ENCODE data around the gene SPATC1L.
A peak's percentile ranks its signal among the peaks of the same experiment; 100 is the strongest.
"Not testable (repeated sequence)": the region's sequence is repeated elsewhere in the genome, so short reads cannot be mapped to it uniquely, and the experiment has no call there.

The SPATC1L gene

GRCh38 chr21:46180778-46181391, 3.4 kb downstream of the SPATC1L start:
- no peak for TF ChIP-seq MYC (IDR thresholded peaks at IDR 0.05; ENCODE audit: low read depth, low read length)
- no peak for TF ChIP-seq CTCF (IDR thresholded peaks at IDR 0.05; ENCODE audit: low read depth, low read length)
- TF ChIP-seq POLR2A (IDR thresholded peaks at IDR 0.05; ENCODE audit: extremely low read depth, insufficient read length), result no peak
- TF ChIP-seq, protein P1, sequence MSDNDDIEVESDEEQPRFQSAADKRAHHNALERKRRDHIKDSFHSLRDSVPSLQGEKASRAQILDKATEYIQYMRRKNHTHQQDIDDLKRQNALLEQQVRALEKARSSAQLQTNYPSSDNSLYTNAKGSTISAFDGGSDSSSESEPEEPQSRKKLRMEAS (IDR thresholded peaks at IDR 0.05; ENCODE audit: low read depth, low read length), result no peak
- no peak overlapping the region for H3K4me3 ChIP-seq (ENCODE audit: low read depth, low read length)
- DNase-seq (ENCODE audit: low read depth), result no peak

DNA sequence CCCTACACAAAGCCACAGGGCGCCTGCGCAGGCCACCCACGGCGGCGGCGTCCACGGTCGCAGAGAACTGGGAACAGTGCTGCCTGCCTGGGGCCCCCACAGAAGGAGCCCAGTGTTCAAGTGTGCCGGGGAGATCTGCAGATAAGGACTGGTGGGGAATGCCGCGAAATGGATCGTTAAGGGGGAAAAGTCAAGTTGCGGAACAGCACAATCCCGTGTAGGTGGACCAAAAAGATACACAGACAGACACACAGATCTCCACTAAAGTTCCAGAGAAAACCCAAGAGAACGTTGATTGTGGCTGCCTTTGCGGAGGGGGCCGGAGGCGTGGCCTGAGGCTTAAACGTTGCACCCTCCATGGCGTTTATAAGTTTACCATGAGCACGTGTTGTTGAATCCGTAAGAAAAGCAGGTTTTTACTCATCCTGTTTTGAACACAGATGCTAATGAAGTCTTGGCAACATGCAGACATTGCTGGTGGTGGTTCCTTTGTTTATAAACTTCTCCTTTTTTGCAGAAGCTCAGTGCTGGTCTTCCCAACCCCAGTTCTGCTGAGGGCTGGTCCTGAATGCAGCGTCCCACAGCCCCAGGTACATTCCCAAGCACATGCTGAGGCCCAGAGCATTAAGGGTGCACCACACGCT, 4.1 kb downstream of the SPATC1L start:
- TF ChIP-seq CTCF (IDR thresholded peaks at IDR 0.05; ENCODE audit: low read depth, low read length) (no peak), MYC (IDR thresholded peaks at IDR 0.05; ENCODE audit: low read depth, low read length) (peak; percentile 45; the same call in 1 of the 2 replicates), POLR2A (IDR thresholded peaks at IDR 0.05; ENCODE audit: extremely low read depth, insufficient read length) (no peak)
- TF ChIP-seq, protein P1 (IDR thresholded peaks at IDR 0.05; ENCODE audit: low read depth, low read length), result peak; percentile 94
- H3K4me3 ChIP-seq (ENCODE audit: low read depth, low read length), result no peak overlapping the region
- peak; percentile 72 for DNase-seq (ENCODE audit: low read depth)

DNA sequence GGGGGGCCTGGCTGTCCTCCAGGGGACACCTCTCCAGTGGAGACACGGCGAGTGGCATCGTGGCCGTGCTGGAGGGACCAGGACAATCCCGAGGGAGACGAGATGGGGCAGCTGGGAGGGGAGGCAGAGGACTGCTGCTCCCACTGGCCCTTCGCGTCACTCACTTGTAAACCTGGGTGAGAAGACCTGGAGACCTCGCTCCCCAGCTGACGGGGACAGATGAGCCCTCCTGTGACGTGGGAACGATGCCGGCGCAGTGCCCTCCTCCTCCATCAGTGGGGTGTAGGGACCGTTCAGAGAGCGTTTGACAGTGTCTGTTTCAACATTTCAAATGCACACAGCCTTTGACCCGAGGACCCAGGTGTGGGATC, 4.6 kb downstream of the SPATC1L start:
- TF ChIP-seq CTCF (IDR thresholded peaks at IDR 0.05; ENCODE audit: low read depth, low read length) (no peak), POLR2A (IDR thresholded peaks at IDR 0.05; ENCODE audit: extremely low read depth, insufficient read length) (no peak), MYC (IDR thresholded peaks at IDR 0.05; ENCODE audit: low read depth, low read length) (no peak)
- TF ChIP-seq, protein P1 (IDR thresholded peaks at IDR 0.05; ENCODE audit: low read depth, low read length), result no peak
- no peak overlapping the region for H3K4me3 ChIP-seq (ENCODE audit: low read depth, low read length)
- no peak for DNase-seq (ENCODE audit: low read depth)

DNA sequence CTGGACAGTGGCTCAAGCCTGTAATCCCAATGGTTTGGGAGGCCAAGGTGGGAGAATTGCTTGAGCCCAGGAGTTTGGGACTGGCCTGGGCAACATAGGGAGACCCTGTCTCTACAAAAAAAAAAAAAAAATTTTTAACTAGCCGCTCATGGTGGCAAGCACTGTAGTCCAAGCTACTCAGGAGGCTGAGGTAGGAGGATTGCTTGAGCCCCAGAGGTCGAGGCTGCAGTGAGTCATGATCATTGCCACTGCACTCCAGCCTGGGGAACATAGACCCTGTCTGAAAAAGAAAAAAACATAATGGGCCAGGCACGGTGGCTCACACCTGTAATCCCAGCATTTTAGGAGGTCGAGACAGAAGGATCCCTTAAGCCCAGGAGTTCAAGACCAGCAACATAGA, 5.3 kb downstream of the SPATC1L start:
- TF ChIP-seq, protein P1 (IDR thresholded peaks at IDR 0.05; ENCODE audit: low read depth, low read length), result no peak
- TF ChIP-seq CTCF (IDR thresholded peaks at IDR 0.05; ENCODE audit: low read depth, low read length), result no peak
- TF ChIP-seq MYC (IDR thresholded peaks at IDR 0.05; ENCODE audit: low read depth, low read length), result no peak
- TF ChIP-seq POLR2A (IDR thresholded peaks at IDR 0.05; ENCODE audit: extremely low read depth, insufficient read length), result no peak
- no peak overlapping the region for H3K4me3 ChIP-seq (ENCODE audit: low read depth, low read length)
- no peak for DNase-seq (ENCODE audit: low read depth)

DNA sequence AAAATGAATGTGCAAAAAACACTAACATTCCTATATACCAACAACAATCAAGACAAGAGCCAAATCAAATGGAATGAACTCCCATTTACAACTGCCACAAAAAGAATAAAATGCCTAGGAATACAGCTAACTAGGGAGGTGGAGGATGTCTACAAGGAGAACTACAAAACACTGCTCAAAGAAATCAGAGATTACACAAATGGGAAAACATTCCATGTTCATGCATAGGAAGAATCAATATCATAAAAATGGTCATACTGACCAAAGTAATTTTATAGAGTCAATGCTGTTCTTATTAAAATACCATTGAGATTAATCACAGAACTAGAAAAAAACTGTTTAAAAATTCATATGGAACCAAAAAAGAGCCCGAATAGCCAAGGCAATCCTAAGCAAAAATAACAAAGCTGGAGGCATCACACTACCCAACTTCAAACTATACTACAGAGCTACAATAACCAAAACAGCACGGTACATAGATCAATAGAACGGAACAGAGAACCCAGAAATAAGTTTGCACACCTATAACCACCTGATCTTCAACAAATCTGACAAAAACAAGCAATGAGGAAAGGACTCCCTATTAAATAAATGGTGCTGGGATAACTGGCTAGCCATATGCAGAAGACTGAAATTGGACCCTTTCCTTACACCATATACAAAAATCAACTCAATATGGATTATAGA, 7.7 kb downstream of the SPATC1L start:
- not testable (repeated sequence) for H3K4me3 ChIP-seq (ENCODE audit: low read depth, low read length); DNase-seq (ENCODE audit: low read depth)

DNA sequence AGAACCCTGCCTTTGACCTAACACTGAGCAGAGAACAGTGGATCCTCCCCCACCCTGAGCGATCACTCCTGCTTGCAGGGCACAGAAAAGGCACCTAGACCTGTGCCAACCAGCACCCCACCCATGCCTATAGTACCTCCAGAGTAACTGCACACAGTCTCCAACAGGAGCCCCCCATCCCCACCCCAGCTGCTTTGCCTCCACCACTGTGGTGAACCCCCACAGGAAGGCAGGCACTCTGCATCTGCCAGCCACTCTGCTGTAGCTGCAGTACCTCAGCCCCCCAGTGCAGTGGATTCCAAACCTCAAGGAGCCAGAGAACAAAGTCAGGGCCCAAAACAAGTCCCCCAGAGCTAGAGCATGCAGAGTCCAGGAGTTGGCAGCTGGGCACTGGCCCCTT, 10.7 kb downstream of the SPATC1L start:
- H3K4me3 ChIP-seq (ENCODE audit: low read depth, low read length), result no peak overlapping the region
- no peak for DNase-seq (ENCODE audit: low read depth)
- TF ChIP-seq POLR2A (IDR thresholded peaks at IDR 0.05; ENCODE audit: extremely low read depth, insufficient read length), result no peak
- TF ChIP-seq, protein P1 (IDR thresholded peaks at IDR 0.05; ENCODE audit: low read depth, low read length), result no peak
- TF ChIP-seq MYC (IDR thresholded peaks at IDR 0.05; ENCODE audit: low read depth, low read length), result no peak
- no peak for TF ChIP-seq CTCF (IDR thresholded peaks at IDR 0.05; ENCODE audit: low read depth, low read length)

Measured in NB4 (cell line).